ENCODE measurements around the gene ATG9B. TPM values are rescaled to one million over a fixed set of nuclear protein-coding genes. Genes with fewer than 3 reads are reported as not detected.

Gene ATG9B
- total and polyA plus RNA-seq, 2 of the 13 experiments (the other 11 are each of a cell fraction or from before 2014, with no cell fraction given): 0.24 TPM; not detected in 1

- TF ChIP-seq ZNF800 (CRISPR knock-in tag; IDR thresholded peaks at IDR 0.05): 0 out of 2 replicates have a peak, but pooled peaks have one; percentile 22
- TF ChIP-seq KDM1A (CRISPR knock-in tag; IDR thresholded peaks at IDR 0.05): no peak
- no peak for TF ChIP-seq PITX1 (CRISPR knock-in tag; IDR thresholded peaks at IDR 0.05)
- TF ChIP-seq JDP2 (CRISPR knock-in tag; IDR thresholded peaks at IDR 0.05; ENCODE audit: borderline replicate concordance): no peak
- peak; percentile 42 for TF ChIP-seq MLX (CRISPR knock-in tag; IDR thresholded peaks at IDR 0.05)
- TF ChIP-seq CEBPG (CRISPR knock-in tag; IDR thresholded peaks at IDR 0.05): no peak
- TF ChIP-seq NFIB (CRISPR knock-in tag; IDR thresholded peaks at IDR 0.05; ENCODE audit: borderline replicate concordance): no peak
- no peak for TF ChIP-seq GABPA (IDR thresholded peaks at IDR 0.05; ENCODE audit: low read depth, low read length)
- TF ChIP-seq GABPA (CRISPR knock-in tag; IDR thresholded peaks at IDR 0.05; ENCODE audit: low read depth): no peak
- TF ChIP-seq GMEB1 (CRISPR knock-in tag; IDR thresholded peaks at IDR 0.05; ENCODE audit: borderline replicate concordance): no peak
- TF ChIP-seq SIX1 (CRISPR knock-in tag; IDR thresholded peaks at IDR 0.05; ENCODE audit: borderline replicate concordance): no peak
- no peak for TF ChIP-seq ZBTB4 (CRISPR knock-in tag; IDR thresholded peaks at IDR 0.05; ENCODE audit: borderline replicate concordance)
- TF ChIP-seq MEF2D (CRISPR knock-in tag; IDR thresholded peaks at IDR 0.05): no peak
- no peak for TF ChIP-seq ZNF451 (CRISPR knock-in tag; IDR thresholded peaks at IDR 0.05)
- TF ChIP-seq RORA (CRISPR knock-in tag; IDR thresholded peaks at IDR 0.05): no peak
- no peak for TF ChIP-seq PHF8 (CRISPR knock-in tag; IDR thresholded peaks at IDR 0.05)
- TF ChIP-seq ZNF672 (CRISPR knock-in tag; IDR thresholded peaks at IDR 0.05): no peak
- no peak for TF ChIP-seq NFIC (IDR thresholded peaks at IDR 0.05; ENCODE audit: low read length)
- peak; percentile 48 for TF ChIP-seq RBM39 (IDR thresholded peaks at IDR 0.05; ENCODE audit: low read depth, low read length, poor library complexity, severe bottlenecking)
- TF ChIP-seq SP5 (CRISPR knock-in tag; IDR thresholded peaks at IDR 0.05; ENCODE audit: borderline replicate concordance, low read depth): no peak
- TF ChIP-seq ZKSCAN8 (CRISPR knock-in tag; IDR thresholded peaks at IDR 0.05; ENCODE audit: borderline replicate concordance): no peak
- TF ChIP-seq REL (CRISPR knock-in tag; conservative IDR thresholded peaks at IDR 0.05): no peak
- TF ChIP-seq ZSCAN31 (CRISPR knock-in tag; IDR thresholded peaks at IDR 0.05; ENCODE audit: low read depth): no peak
- TF ChIP-seq BATF2 (CRISPR knock-in tag; IDR thresholded peaks at IDR 0.05): no peak
Measured at GRCh38 chr7:151017953-151018420, 6.3 kb downstream of the ATG9B start (continued).
